Transverse colon (tissue), 4 donors: Measurements from ENCODE around the gene ARNT2. TPM values are rescaled to one million over a fixed set of nuclear protein-coding genes. Genes with fewer than 3 reads are reported as not detected.

Experiments
- DNase-seq: peaks from one replicate; pipeline ENCODE4 v3.0.0-alpha.2; 2019
- H3K27ac ChIP-seq, 4 donors: fragments of 200-600 bp; sonication (generic); 2 replicates each; pipeline ENCODE4 v1.5.1; 2016 to 2018; ENCODE audit warnings: inconsistent platforms in 4 of 4
- H3K27me3 ChIP-seq: fragments of 200-600 bp; sonication (generic); 2 replicates; pipeline ENCODE4 v1.5.1; 2017; ENCODE audit warnings: inconsistent platforms
- H3K36me3 ChIP-seq, 4 donors: fragments of 200-600 bp; sonication (generic); 2 replicates each; pipeline ENCODE4 v1.5.1; 2017 to 2019; ENCODE audit warnings: inconsistent platforms in 4 of 4
- H3K4me1 ChIP-seq, 4 donors: fragments of 200-600 bp; sonication (generic); 2 replicates each; pipeline ENCODE4 v1.5.1; 2017 to 2020; ENCODE audit warnings: inconsistent platforms in 4 of 4
- H3K4me3 ChIP-seq, 4 donors: fragments of 200-600 bp; sonication (generic); 1 replicate in 1 of 4; 2 replicates in 3 of 4; pipeline versions ENCODE4 v1.5.1 to v1.6.1; 2017 to 2019; ENCODE audit warnings: inconsistent platforms in 4 of 4
- H3K9me3 ChIP-seq, 2 donors: fragments of 200-600 bp; sonication (generic); 2 replicates each; pipeline ENCODE4 v1.5.1; 2017 to 2019; ENCODE audit warnings: inconsistent platforms in 2 of 2
- CTCF ChIP-seq, 5 experiments: fragments of 200-600 bp in 3 of 5; fragments of 450-650 bp in 2 of 5; sonication (generic) in 3 of 5; IDR thresholded peaks; 1 replicate in 2 of 5; 2 replicates in 3 of 5; pipeline ENCODE4 v1.5.1; 2016 to 2017; ENCODE audit warnings: antibody characterized with exemption in 5 of 5, inconsistent platforms in 3 of 5, mild to moderate bottlenecking in 2 of 5, moderate library complexity in 1 of 5
- EP300 ChIP-seq: sonication (generic); formaldehyde crosslinking; IDR thresholded peaks from one replicate; pipeline ENCODE4 v1.6.1; 2017; ENCODE audit warnings: antibody characterized with exemption, low read depth
- POLR2A ChIP-seq: fragments of 450-650 bp; IDR thresholded peaks from one replicate; pipeline ENCODE4 v1.6.1; 2016; ENCODE audit warnings: antibody characterized with exemption, mild to moderate bottlenecking, moderate library complexity
- POLR2AphosphoS5 ChIP-seq, 3 donors: sonication (generic); formaldehyde crosslinking; IDR thresholded peaks; one replicate each; pipeline ENCODE4 v1.6.1; 2016; ENCODE audit warnings: antibody characterized with exemption in 3 of 3
- WGBS, 2 donors: methylation state at CpG; one replicate each; pipeline ENCODE4 v1.1.5; 2018; ENCODE audit warnings: low coverage in 1 of 2; 5-methylcytosine and 5-hydroxymethylcytosine counted together
- in situ Hi-C, 4 donors: fragments of 200-750 bp; cut with MboI; loops; one replicate each; pipeline versions ENCODE4 v1.15.0 to v1.15.1; 2017; ENCODE audit warnings: low sequenced_read_pairs in 3 of 4, low pct_ligation_motif_present in 1 of 4, low pct_unique_long_range_greater_than_20kb in 1 of 4
- intact Hi-C: fragments of 100-400 bp; cut with DNase I; formaldehyde crosslinking; loops from one replicate; pipeline ENCODE4 v1.15.1; 2023; ENCODE audit warnings: low total_unique reads
- total RNA-seq, 4 donors: library from RNA; depleted of rRNA; stranded (reverse); fragments of >200 nt; gene quantifications; one replicate each; pipeline ENCODE4 v1.1.0, GENCODE V29; 2016

Gene ARNT2
- total RNA-seq, 4 donors from 2014 or later = 1.9 to 4.0 (median 2.5) TPM; not detected in 1

GRCh38 chr15:80434926-80435720 is 30.9 kb downstream of the ARNT2 start:
- Histone ChIP-seq H3K36me3 (no peaks in the 10 kb centered on the region), H3K9me3 (no peaks in the 10 kb centered on the region), H3K27ac (no peak overlapping the region), H3K4me3 (no peak overlapping the region), H3K4me1 (no peaks in the 10 kb centered on the region), H3K27me3 (no peaks in the 10 kb centered on the region)
- whole genome bisulfite sequencing, 2 donors = 81 to 89% methylated on average over 7 to 13 of the region's 13 CpGs
- DNase-seq = no peak
- no peak for TF ChIP-seq POLR2AphosphoS5 (IDR thresholded peaks at IDR 0.05)
- no peak for TF ChIP-seq CTCF (IDR thresholded peaks at IDR 0.05)
- no peak for TF ChIP-seq EP300
- TF ChIP-seq POLR2A = no peak
- intact Hi-C loops (no loop called here), in situ Hi-C loops (no loop called here)

- DNase-seq = no peak
Measured at GRCh38 chr15:80436511-80437307, 32.5 kb downstream of the ARNT2 start.

GRCh38 chr15:80437334-80437891 is 33.2 kb downstream of the ARNT2 start:
- no peaks in the 10 kb centered on the region for H3K27me3 ChIP-seq
- in situ Hi-C loops = no loop called here

More at GRCh38 chr15:80436511-80437307, 32.5 kb downstream of the ARNT2 start:
- H3K4me3 ChIP-seq = no peak overlapping the region
- no peaks in the 10 kb centered on the region for H3K9me3 ChIP-seq
- H3K36me3 ChIP-seq = no peaks in the 10 kb centered on the region
- no peak for TF ChIP-seq EP300
- no peak for TF ChIP-seq CTCF (IDR thresholded peaks at IDR 0.05)
- no peak for TF ChIP-seq POLR2AphosphoS5 (IDR thresholded peaks at IDR 0.05)
- TF ChIP-seq POLR2A = no peak
- intact Hi-C loops = no loop called here
- WGBS, 2 donors = 80 to 91% methylated on average over 4 to 13 of the region's 13 CpGs
- H3K27me3 ChIP-seq = no peaks in the 10 kb centered on the region
- no peak overlapping the region for H3K27ac ChIP-seq
- in situ Hi-C loops = no loop called here
- no peaks in the 10 kb centered on the region for H3K4me1 ChIP-seq

More at GRCh38 chr15:80437334-80437891, 33.2 kb downstream of the ARNT2 start:
- no peak overlapping the region for H3K4me3 ChIP-seq
- no peak overlapping the region for H3K27ac ChIP-seq
- no peaks in the 10 kb centered on the region for H3K9me3 ChIP-seq
- DNase-seq = no peak
- TF ChIP-seq POLR2A (no peak), CTCF (IDR thresholded peaks at IDR 0.05) (no peak), POLR2AphosphoS5 (IDR thresholded peaks at IDR 0.05) (no peak), EP300 (no peak)
- intact Hi-C loops = no loop called here
- H3K4me1 ChIP-seq = no peaks in the 10 kb centered on the region
- no peaks in the 10 kb centered on the region for H3K36me3 ChIP-seq
- 66 to 81% methylated on average over 6 of the region's 6 CpGs for WGBS, 2 donors
